ENCODE results near the gene CCDC24. TPM values are rescaled to one million over a fixed set of nuclear protein-coding genes. Genes with fewer than 3 reads are reported as not detected.

CCDC24 gene
- polyA plus RNA-seq, 3 donors, result 1.1 to 3.0 (median 1.9) TPM

DNA sequence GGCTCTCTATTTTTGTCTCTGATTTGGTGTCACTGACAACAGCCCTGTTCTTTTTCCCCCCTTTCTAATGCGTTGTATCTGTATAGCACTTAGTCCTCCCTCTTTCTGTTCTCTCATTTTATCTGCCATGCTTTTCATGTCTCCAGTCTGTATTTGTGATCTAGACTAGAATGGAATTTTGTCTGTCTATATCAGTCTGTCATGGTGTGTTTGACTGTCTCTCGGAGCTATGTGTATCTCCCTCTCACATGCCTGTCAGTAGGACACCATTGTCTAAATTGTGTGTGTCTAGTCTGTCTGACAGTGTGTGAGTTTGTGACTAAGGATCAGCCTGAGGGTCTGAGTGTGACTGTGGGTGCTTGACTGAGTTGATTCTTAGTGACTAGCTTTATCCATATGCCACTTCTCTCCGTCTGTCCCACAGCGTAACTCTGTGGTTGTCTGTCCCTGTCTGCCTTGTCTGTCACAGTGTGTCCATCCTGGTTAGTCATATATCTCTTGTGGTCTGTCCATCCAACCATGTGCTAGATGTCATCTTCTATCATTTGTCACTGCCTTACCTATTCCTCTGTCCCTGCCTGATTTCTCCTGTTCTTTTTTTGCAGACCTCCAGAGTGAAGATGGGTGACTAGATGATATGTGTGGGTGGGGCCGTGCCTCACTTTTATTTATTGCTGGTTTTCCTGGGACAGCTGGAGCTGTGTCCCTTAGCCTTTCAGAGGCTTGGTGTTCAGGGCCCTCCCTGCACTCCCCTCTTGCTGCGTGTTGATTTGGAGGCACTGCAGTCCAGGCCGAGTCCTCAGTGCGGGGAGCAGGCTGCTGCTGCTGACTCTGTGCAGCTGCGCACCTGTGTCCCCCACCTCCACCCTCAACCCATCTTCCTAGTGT, 13.8 kb upstream of the CCDC24 start:
- Mint-ChIP-seq H3K9me3 (peaks cover 0 to 1% (median 0%) of the 10 kb centered on the region in 7 donors), H3K27me3 (ENCODE audit: low read depth in 3 of 3) (peaks cover 4 to 8% (median 6%) of the 10 kb centered on the region in 3 donors), H3K4me3 (peak overlapping the region; percentile 89 to 99), H3K27ac (peak overlapping the region; percentile 50 to 75 (median 66)), H3K36me3 (peaks cover 31 to 32% of the 10 kb centered on the region in 2 donors), H3K4me1 (peaks cover 59% of the 10 kb centered on the region)
- intact Hi-C loops (cut with micrococcal nuclease), result loop anchor here in 1 of 2 donors (10.0 kb wide), 2 partner anchors 323 to 377 kb away; partner anchors contain the start of genes ERI3 and KDM4A
- Histone ChIP-seq H4K20me1 (ENCODE audit: insufficient read depth, low read length) (peaks cover 45% of the 10 kb centered on the region), H3K4me1 (ENCODE audit: control insufficient read depth in 1 of 2, insufficient read depth in 2 of 2, low read length in 2 of 2) (peaks cover 47 to 63% of the 10 kb centered on the region in 2 donors), H3K9ac (ENCODE audit: insufficient read depth, low read length, poor library complexity, severe bottlenecking) (peak overlapping the region; percentile 34), H3K79me2 (ENCODE audit: insufficient read depth, low read length) (peaks cover 35% of the 10 kb centered on the region), H3K4me2 (replicated peaks; ENCODE audit: extremely low read depth, low read length, poor library complexity, severe bottlenecking) (peak overlapping the region; percentile 91), H3K4me3 (replicated peaks in 1 of 3; ENCODE audit: low read depth in 2 of 3, low read length in 3 of 3) (peak overlapping the region in 1 of 3 experiments; percentile 98), H3K27ac (ENCODE audit: low read depth in 1 of 2, low read length in 2 of 2) (peak overlapping the region in 1 of 2 donors; percentile 46), H3K9me3 (replicated peaks in 1 of 2; ENCODE audit: control insufficient read depth in 1 of 2, insufficient read depth in 1 of 2, low read length in 2 of 2) (no peaks in the 10 kb centered on the region), H3K36me3 (replicated peaks in 1 of 2; ENCODE audit: control insufficient read depth in 1 of 2, insufficient read depth in 2 of 2, low read length in 2 of 2) (peaks cover 19 to 28% of the 10 kb centered on the region in 2 donors), H3K27me3 (ENCODE audit: control insufficient read depth in 2 of 2, insufficient read depth in 2 of 2, low read length in 2 of 2) (no peaks in the 10 kb centered on the region), H2AFZ (ENCODE audit: insufficient read depth, low read depth, low read length, poor library complexity, severe bottlenecking) (no peak overlapping the region)
- TF ChIP-seq, protein P1, sequence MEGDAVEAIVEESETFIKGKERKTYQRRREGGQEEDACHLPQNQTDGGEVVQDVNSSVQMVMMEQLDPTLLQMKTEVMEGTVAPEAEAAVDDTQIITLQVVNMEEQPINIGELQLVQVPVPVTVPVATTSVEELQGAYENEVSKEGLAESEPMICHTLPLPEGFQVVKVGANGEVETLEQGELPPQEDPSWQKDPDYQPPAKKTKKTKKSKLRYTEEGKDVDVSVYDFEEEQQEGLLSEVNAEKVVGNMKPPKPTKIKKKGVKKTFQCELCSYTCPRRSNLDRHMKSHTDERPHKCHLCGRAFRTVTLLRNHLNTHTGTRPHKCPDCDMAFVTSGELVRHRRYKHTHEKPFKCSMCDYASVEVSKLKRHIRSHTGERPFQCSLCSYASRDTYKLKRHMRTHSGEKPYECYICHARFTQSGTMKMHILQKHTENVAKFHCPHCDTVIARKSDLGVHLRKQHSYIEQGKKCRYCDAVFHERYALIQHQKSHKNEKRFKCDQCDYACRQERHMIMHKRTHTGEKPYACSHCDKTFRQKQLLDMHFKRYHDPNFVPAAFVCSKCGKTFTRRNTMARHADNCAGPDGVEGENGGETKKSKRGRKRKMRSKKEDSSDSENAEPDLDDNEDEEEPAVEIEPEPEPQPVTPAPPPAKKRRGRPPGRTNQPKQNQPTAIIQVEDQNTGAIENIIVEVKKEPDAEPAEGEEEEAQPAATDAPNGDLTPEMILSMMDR (IDR thresholded peaks at IDR 0.05), result no peak
- DNase-seq, result peak in 2 of 3 donors; percentile 24 to 33
- 84% methylated on average over 3 of the region's 9 CpGs for WGBS (ENCODE audit: insufficient coverage)

GRCh38 chr1:43978264-43978550, 13.2 kb upstream of the CCDC24 start:
- Mint-ChIP-seq H3K27ac (peak overlapping the region in 6 of 7 donors; percentile 28 to 75 (median 54)), H3K27me3 (ENCODE audit: low read depth in 3 of 3) (peaks cover 4 to 8% (median 6%) of the 10 kb centered on the region in 3 donors), H3K4me3 (peak overlapping the region; percentile 83 to 89), H3K36me3 (peaks cover 29 to 31% of the 10 kb centered on the region in 2 donors), H3K4me1 (peaks cover 65% of the 10 kb centered on the region), H3K9me3 (peaks cover 0 to 1% (median 0%) of the 10 kb centered on the region in 7 donors)
- no peaks in the 10 kb centered on the region for H3K9me3 ChIP-seq (replicated peaks in 1 of 2; ENCODE audit: control insufficient read depth in 1 of 2, insufficient read depth in 1 of 2, low read length in 2 of 2)
- no peak overlapping the region for H2AFZ ChIP-seq (ENCODE audit: insufficient read depth, low read depth, low read length, poor library complexity, severe bottlenecking)
- 42% methylated on average over 5 of the region's 5 CpGs for WGBS (ENCODE audit: insufficient coverage)
- H3K36me3 ChIP-seq (replicated peaks in 1 of 2; ENCODE audit: control insufficient read depth in 1 of 2, insufficient read depth in 2 of 2, low read length in 2 of 2), result peaks cover 19 to 25% of the 10 kb centered on the region in 2 donors
- intact Hi-C loops (cut with micrococcal nuclease), result loop anchor here in 1 of 2 donors (10.0 kb wide), 2 partner anchors 323 to 377 kb away; partner anchors contain the start of genes ERI3 and KDM4A
- H3K4me2 ChIP-seq (replicated peaks; ENCODE audit: extremely low read depth, low read length, poor library complexity, severe bottlenecking), result peak overlapping the region; percentile 91
- H3K27ac ChIP-seq (ENCODE audit: low read depth in 1 of 2, low read length in 2 of 2), result peak overlapping the region in 1 of 2 donors; percentile 6
- H4K20me1 ChIP-seq (ENCODE audit: insufficient read depth, low read length), result peaks cover 45% of the 10 kb centered on the region
- H3K4me3 ChIP-seq (replicated peaks in 1 of 3; ENCODE audit: low read depth in 2 of 3, low read length in 3 of 3), result peak overlapping the region in 1 of 3 experiments; percentile 98
- peak overlapping the region; percentile 34 for H3K9ac ChIP-seq (ENCODE audit: insufficient read depth, low read length, poor library complexity, severe bottlenecking)
- peaks cover 35% of the 10 kb centered on the region for H3K79me2 ChIP-seq (ENCODE audit: insufficient read depth, low read length)
- TF ChIP-seq, protein P1 (IDR thresholded peaks at IDR 0.05), result no peak
- H3K4me1 ChIP-seq (ENCODE audit: control insufficient read depth in 1 of 2, insufficient read depth in 2 of 2, low read length in 2 of 2), result peaks cover 53 to 69% of the 10 kb centered on the region in 2 donors
- no peaks in the 10 kb centered on the region for H3K27me3 ChIP-seq (ENCODE audit: control insufficient read depth in 2 of 2, insufficient read depth in 2 of 2, low read length in 2 of 2)
- DNase-seq, result no peak

All from CD14-positive monocyte (primary cell).